H1 (cell line): ENCODE data around the gene MYH7. TPM values are rescaled to one million over a fixed set of nuclear protein-coding genes. Genes with fewer than 3 reads are reported as not detected.

Source experiments
- CTCF ChIA-PET: fragments of 300-600 bp; sonication (Branson Sonifier 250); formaldehyde crosslinking; loops from one replicate; lab custom pipeline; 2021; ENCODE audit not compliant: partially characterized antibody; lab: Charles Lee
- POLR2A ChIA-PET: fragments of 300-600 bp; sonication (Branson Sonifier 250); formaldehyde crosslinking; loops from one replicate; lab custom pipeline; 2021; ENCODE audit warnings: inconsistent platforms; ENCODE audit not compliant: partially characterized antibody; lab: Charles Lee
- DNase-seq, 2 experiments: peaks; one replicate each; pipeline versions ENCODE4 v3.0.0 to v3.0.0-alpha.2; 2010 to 2022; ENCODE audit warnings: low spot score in 2 of 2, low read depth in 1 of 2, mixed read lengths in 1 of 2
- FAIRE-seq: peaks from 2 replicates; lab custom pipeline; 2011; peaks lifted over from hg19 to GRCh38; lab: Jason Lieb, UNC
- H2AFZ ChIP-seq: 2 replicates; pipeline ENCODE4 v1.8.1; 2012; ENCODE audit warnings: low read length, inconsistent platforms
- H2AK5ac ChIP-seq: 2 replicates; pipeline ENCODE4 v1.6.1; 2013; ENCODE audit warnings: low read depth, low read length
- H2BK120ac ChIP-seq: replicated peaks from 2 replicates; pipeline ENCODE3; 2013; ENCODE audit warnings: low read depth, low read length, inconsistent platforms
- H2BK12ac ChIP-seq: 2 replicates; pipeline ENCODE4 v1.6.1; 2013; ENCODE audit warnings: low read depth, low read length
- H2BK15ac ChIP-seq: 2 replicates; pipeline ENCODE4 v1.6.1; 2013; ENCODE audit warnings: low read length
- H2BK20ac ChIP-seq: 2 replicates; pipeline ENCODE4 v1.6.1; 2013; ENCODE audit warnings: low read length
- H2BK5ac ChIP-seq: 2 replicates; pipeline ENCODE4 v1.6.1; 2013; ENCODE audit warnings: low read depth, low read length
- H3K14ac ChIP-seq: 2 replicates; pipeline ENCODE4 v1.6.1; 2013; ENCODE audit warnings: inconsistent platforms; ENCODE audit not compliant: insufficient read length
- H3K18ac ChIP-seq: 2 replicates; pipeline ENCODE4 v1.6.1; 2013; ENCODE audit warnings: low read length; ENCODE audit errors: extremely low read depth
- H3K23ac ChIP-seq: 2 replicates; pipeline ENCODE4 v1.6.1; 2013; ENCODE audit warnings: inconsistent platforms; ENCODE audit not compliant: insufficient read length
- H3K23me2 ChIP-seq: 2 replicates; pipeline ENCODE4 v1.6.1; 2013; ENCODE audit warnings: low read depth, low read length
- H3K27ac ChIP-seq: 2 replicates; pipeline ENCODE4 v1.6.1; 2011; ENCODE audit warnings: low read depth, low read length, inconsistent platforms
- H3K27me3 ChIP-seq, 4 experiments: replicated peaks in 1 of 4; 1 replicate in 1 of 4; 2 replicates in 3 of 4; pipeline versions ENCODE4 v1.6.1 to v1.8.1; 2011 to 2013; ENCODE audit warnings: low read length in 3 of 4, mild to moderate bottlenecking in 3 of 4, inconsistent platforms in 2 of 4, mixed read lengths in 2 of 4, moderate library complexity in 1 of 4; ENCODE audit not compliant: control insufficient read depth in 3 of 4, insufficient read depth in 3 of 4; ENCODE audit errors: extremely low read depth in 1 of 4
- H3K36me3 ChIP-seq, 4 experiments: 2 replicates each; pipeline versions ENCODE4 v1.6.1 to v1.8.1; 2011 to 2013; ENCODE audit warnings: mild to moderate bottlenecking in 4 of 4, low read length in 3 of 4, moderate library complexity in 2 of 4, control low read depth in 1 of 4, inconsistent platforms in 1 of 4; ENCODE audit not compliant: insufficient read depth in 4 of 4, control insufficient read depth in 2 of 4
- H3K4ac ChIP-seq: replicated peaks from 2 replicates; pipeline ENCODE3; 2013; ENCODE audit warnings: low read length, low read depth, mixed read lengths, inconsistent platforms; ENCODE audit not compliant: insufficient read length
- H3K4me1 ChIP-seq, 4 experiments: replicated peaks in 1 of 4; 1 replicate in 1 of 4; 2 replicates in 3 of 4; pipeline versions ENCODE4 v1.6.1 to v1.8.1; 2011 to 2013; ENCODE audit warnings: low read length in 3 of 4, inconsistent platforms in 2 of 4, mixed read lengths in 1 of 4; ENCODE audit not compliant: insufficient read depth in 4 of 4, control insufficient read depth in 3 of 4
- H3K4me2 ChIP-seq, 2 experiments: 2 replicates each; pipeline versions ENCODE4 v1.6.1 to v1.8.1; 2011 to 2013; ENCODE audit warnings: low read depth in 2 of 2, low read length in 2 of 2, control low read depth in 1 of 2, inconsistent platforms in 1 of 2, mild to moderate bottlenecking in 1 of 2; ENCODE audit not compliant: insufficient read depth in 1 of 2
- H3K4me3 ChIP-seq, 4 experiments: fragments of 200-600, 300-600 bp in 1 of 4; sonication (generic), shearing (Covaris generic), sonication (Bioruptor Twin) in 1 of 4; 2 replicates each; pipeline versions ENCODE4 v1.5.1 to v1.8.1; 2011 to 2016; ENCODE audit warnings: low read length in 4 of 4, low read depth in 3 of 4, control low read depth in 2 of 4, inconsistent platforms in 2 of 4, mild to moderate bottlenecking in 2 of 4, mixed read lengths in 1 of 4, moderate library complexity in 1 of 4; ENCODE audit not compliant: insufficient read depth in 2 of 4; ENCODE audit errors: extremely low read depth in 1 of 4
- H3K56ac ChIP-seq: replicated peaks from 2 replicates; pipeline ENCODE3; 2013; ENCODE audit warnings: low read depth, mild to moderate bottlenecking, mixed read lengths, low read length, inconsistent platforms; ENCODE audit not compliant: insufficient read length
- H3K79me1 ChIP-seq: 2 replicates; pipeline ENCODE4 v1.6.1; 2013; ENCODE audit warnings: low read depth, low read length, control low read depth
- H3K79me2 ChIP-seq, 2 experiments: 2 replicates each; pipeline versions ENCODE4 v1.6.1 to v1.8.1; 2012 to 2013; ENCODE audit warnings: low read length in 2 of 2, mild to moderate bottlenecking in 2 of 2, inconsistent platforms in 1 of 2; ENCODE audit not compliant: insufficient read depth in 2 of 2, control insufficient read depth in 1 of 2
- H3K9ac ChIP-seq, 4 experiments: replicated peaks in 1 of 4; 1 replicate in 1 of 4; 2 replicates in 3 of 4; pipeline versions ENCODE4 v1.6.1 to v1.8.1; 2011 to 2013; ENCODE audit warnings: low read depth in 3 of 4, low read length in 3 of 4, control low read depth in 2 of 4, mild to moderate bottlenecking in 2 of 4, moderate library complexity in 2 of 4, inconsistent platforms in 1 of 4; ENCODE audit errors: extremely low read depth in 1 of 4
- H3K9me3 ChIP-seq, 2 experiments: 2 replicates each; pipeline versions ENCODE4 v1.6.1 to v1.8.1; 2012 to 2013; ENCODE audit warnings: mild to moderate bottlenecking in 2 of 2, moderate library complexity in 2 of 2, control low read depth in 1 of 2, inconsistent platforms in 1 of 2, low read depth in 1 of 2, low read length in 1 of 2, mixed read lengths in 1 of 2; ENCODE audit not compliant: insufficient read depth in 2 of 2
- H4K20me1 ChIP-seq, 2 experiments: replicated peaks in 1 of 2; 2 replicates each; pipeline versions ENCODE3 to v1.8.1; 2011 to 2013; ENCODE audit warnings: inconsistent platforms in 2 of 2, low read length in 2 of 2, mild to moderate bottlenecking in 1 of 2; ENCODE audit not compliant: insufficient read depth in 2 of 2, control insufficient read depth in 1 of 2
- H4K5ac ChIP-seq: 2 replicates; pipeline ENCODE4 v1.6.1; 2013; ENCODE audit warnings: low read length, low read depth, mixed read lengths, inconsistent platforms; ENCODE audit not compliant: insufficient read length
- H4K8ac ChIP-seq: 2 replicates; pipeline ENCODE4 v1.8.0; 2013; ENCODE audit warnings: mild to moderate bottlenecking, moderate library complexity, low read length, inconsistent platforms; ENCODE audit not compliant: insufficient read depth; ENCODE audit errors: extremely low read depth
- H4K91ac ChIP-seq: replicated peaks from 2 replicates; pipeline ENCODE3; 2013; ENCODE audit warnings: low read length, mixed read lengths, inconsistent platforms; ENCODE audit not compliant: insufficient read length
- ASH2L ChIP-seq: fragments of 200-600, 300-600 bp; sonication (generic); IDR thresholded peaks from one replicate; pipeline ENCODE4 v1.7.1; 2017; ENCODE audit warnings: low read length
- BRCA1 ChIP-seq: IDR thresholded peaks from 2 replicates; pipeline ENCODE4 v1.6.1; 2012; ENCODE audit warnings: low read depth, low read length, improper control_type of control experiment
- GTF2F1 ChIP-seq: IDR thresholded peaks from 2 replicates; pipeline ENCODE4 v1.6.1; 2012; ENCODE audit warnings: low read depth, low read length, improper control_type of control experiment, borderline replicate concordance
- JUN ChIP-seq: IDR thresholded peaks from 2 replicates; pipeline ENCODE4 v1.6.1; 2011; ENCODE audit warnings: low read depth, mild to moderate bottlenecking, improper control_type of control experiment, low read length
- RFX5 ChIP-seq: IDR thresholded peaks from 2 replicates; pipeline ENCODE4 v1.6.1; 2011; ENCODE audit warnings: low read depth, low read length, improper control_type of control experiment, borderline replicate concordance
- SP1 ChIP-seq: IDR thresholded peaks from 2 replicates; pipeline ENCODE4 v1.6.1; 2011; ENCODE audit warnings: low read depth, low read length
- TCF12 ChIP-seq: IDR thresholded peaks from 2 replicates; pipeline ENCODE4 v1.6.1; 2011; ENCODE audit warnings: low read depth, mild to moderate bottlenecking, low read length
- ZNF274 ChIP-seq: IDR thresholded peaks from 2 replicates; pipeline ENCODE4 v1.7.0; 2012; ENCODE audit warnings: low read length, borderline replicate concordance; ENCODE audit errors: extremely low read depth
- WGBS, 2 experiments: shearing (Covaris generic) in 1 of 2; methylation state at CpG; one replicate each; pipeline versions ENCODE4 v1.1.6 to v1.1.7; 2013 to 2015; ENCODE audit warnings: low lambda C conversion rate in 2 of 2, mixed read lengths in 2 of 2, inconsistent platforms in 1 of 2, low coverage in 1 of 2, missing lambda C conversion rate in 1 of 2; ENCODE audit not compliant: insufficient replicate concordance in 2 of 2, insufficient coverage in 1 of 2, insufficient read length in 1 of 2; ENCODE audit errors: extremely low coverage in 1 of 2, missing lambda C conversion rate in 1 of 2; 5-methylcytosine and 5-hydroxymethylcytosine counted together
- polyA plus RNA-seq, 7 experiments: library from polyadenylated mRNA; depleted of rRNA in 3 of 7; stranded (reverse) in 5 of 7; unstranded in 2 of 7; fragments of >200 nt in 5 of 7; fragments of 200-250 nt in 2 of 7; gene quantifications; 1 replicate in 5 of 7; 2 replicates in 1 of 7; 4 replicates in 1 of 7; pipeline versions ENCODE4 v1.2.1 to v1.2.3, GENCODE V29; 2011 to 2013; ENCODE audit warnings: missing spikeins in 2 of 7, mixed read lengths in 2 of 7
- total RNA-seq: library from RNA; stranded (reverse); fragmentation: NEBNext Ultra II Directional; extraction: Animal tissue kit (Norgen Biotek cat#: 25700); gene quantifications from 2 replicates; pipeline ENCODE4 v1.2.1, GENCODE V29; 2021
- TF ChIP-seq, protein P1 (sequence below): IDR thresholded peaks from 2 replicates; pipeline ENCODE4 v1.6.1; 2012; ENCODE audit warnings: inconsistent platforms
- TF ChIP-seq, protein P2 (sequence below): IDR thresholded peaks from 2 replicates; pipeline ENCODE4 v1.6.1; 2011; ENCODE audit warnings: low read length, improper control_type of control experiment

MYH7 gene
- total and polyA plus RNA-seq, 2 of the 8 experiments (the other 6 are each of a cell fraction or from before 2014, with no cell fraction given): not detected

DNA sequence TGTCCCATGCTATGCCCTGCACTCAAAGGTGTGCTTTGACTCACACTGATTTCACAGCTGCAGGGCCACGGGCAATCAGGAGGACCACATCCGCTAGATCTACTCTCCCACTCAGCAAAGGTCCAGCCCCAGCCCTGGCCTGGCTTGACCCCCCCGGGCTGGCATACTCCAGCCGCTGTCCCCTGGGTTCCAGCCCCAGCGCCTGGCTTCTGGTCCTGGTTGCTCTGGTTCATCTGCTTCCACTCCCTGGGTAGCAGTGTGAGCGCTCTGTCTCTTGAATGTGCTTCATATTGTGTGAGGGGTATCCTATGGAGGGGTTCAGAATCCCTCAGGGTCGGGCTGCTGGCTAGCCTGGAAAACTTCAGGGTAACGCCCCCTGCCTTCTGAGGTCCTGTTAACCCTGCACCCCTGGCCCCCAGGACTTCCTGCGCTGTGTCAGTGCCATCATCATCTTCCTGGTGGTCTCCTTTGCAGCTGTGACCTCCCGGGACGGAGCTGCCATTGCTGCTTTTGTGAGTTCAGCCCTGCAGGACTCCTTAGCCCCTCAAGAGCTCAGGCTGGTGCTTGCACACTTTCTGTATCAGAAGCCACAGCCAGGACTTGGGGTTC is 56.7 kb downstream of the MYH7 start:
- Histone ChIP-seq H3K79me1 (no peaks in the 10 kb centered on the region), H3K79me2 (no peaks in the 10 kb centered on the region), H2AFZ (no peak overlapping the region), H2BK120ac (no peak overlapping the region), H4K5ac (no peak overlapping the region), H2BK5ac (no peak overlapping the region), H3K4me3 (no peak overlapping the region), H4K8ac (no peak overlapping the region), H3K18ac (no peak overlapping the region), H3K56ac (no peak overlapping the region), H3K27ac (no peak overlapping the region), H4K91ac (no peak overlapping the region), H3K23me2 (no peaks in the 10 kb centered on the region), H3K36me3 (no peaks in the 10 kb centered on the region), H2BK12ac (no peak overlapping the region), H3K14ac (no peak overlapping the region), H3K27me3 (peaks cover 0 to 23% (median 11%) of the 10 kb centered on the region in 4 experiments; a peak in 6 of 7 replicates), H3K4ac (no peak overlapping the region), H3K4me2 (no peak overlapping the region), H2AK5ac (no peak overlapping the region), H2BK20ac (no peak overlapping the region), H2BK15ac (no peak overlapping the region), H4K20me1 (no peaks in the 10 kb centered on the region), H3K9ac (no peak overlapping the region), H3K9me3 (no peaks in the 10 kb centered on the region), H3K4me1 (peaks cover 0 to 12% (median 4%) of the 10 kb centered on the region in 4 experiments; a peak in 3 of 7 replicates), H3K23ac (no peak overlapping the region)
- FAIRE-seq: no peak
- CTCF ChIA-PET: interaction anchor here (1.1 to 15.0 kb wide), 20 partner anchors 10 to 133 kb away, joined by 3 to 333 read pairs (median 9); partner anchors contain the start of genes BCL2L2, EFS, MYH7 and SLC22A17
- WGBS, 2 experiments: 83% methylated on average over 11 of the region's 11 CpGs; no CpG with 5 or more reads in 1 of the 2 experiments
- TF ChIP-seq TCF12: no peak
- no peak for TF ChIP-seq RFX5
- TF ChIP-seq, protein P1, sequence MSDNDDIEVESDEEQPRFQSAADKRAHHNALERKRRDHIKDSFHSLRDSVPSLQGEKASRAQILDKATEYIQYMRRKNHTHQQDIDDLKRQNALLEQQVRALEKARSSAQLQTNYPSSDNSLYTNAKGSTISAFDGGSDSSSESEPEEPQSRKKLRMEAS: no peak
- TF ChIP-seq BRCA1: no peak
- TF ChIP-seq JUN: no peak
- no peak for TF ChIP-seq GTF2F1
- TF ChIP-seq ZNF274: no peak
- TF ChIP-seq, protein P2, sequence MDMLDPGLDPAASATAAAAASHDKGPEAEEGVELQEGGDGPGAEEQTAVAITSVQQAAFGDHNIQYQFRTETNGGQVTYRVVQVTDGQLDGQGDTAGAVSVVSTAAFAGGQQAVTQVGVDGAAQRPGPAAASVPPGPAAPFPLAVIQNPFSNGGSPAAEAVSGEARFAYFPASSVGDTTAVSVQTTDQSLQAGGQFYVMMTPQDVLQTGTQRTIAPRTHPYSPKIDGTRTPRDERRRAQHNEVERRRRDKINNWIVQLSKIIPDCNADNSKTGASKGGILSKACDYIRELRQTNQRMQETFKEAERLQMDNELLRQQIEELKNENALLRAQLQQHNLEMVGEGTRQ: no peak
- no peak for TF ChIP-seq ASH2L
- no peak for TF ChIP-seq SP1
- DNase-seq: no peak
- POLR2A ChIA-PET: interaction anchor here (2.9 to 3.3 kb wide), 2 partner anchors 52 to 57 kb away, joined by 10 to 19 read pairs; partner anchors contain the start of gene PABPN1
